HuH-7.5 (cell line): ENCODE results near the gene ZNF488.

Source experiments
- DNase-seq: peaks from one replicate; pipeline ENCODE4 v3.0.0; 2011; ENCODE audit warnings: low spot score

The ZNF488 gene

GRCh38 chr10:47381427-47382379, 2.4 kb downstream of the ZNF488 start:
- no peak for DNase-seq

DNA sequence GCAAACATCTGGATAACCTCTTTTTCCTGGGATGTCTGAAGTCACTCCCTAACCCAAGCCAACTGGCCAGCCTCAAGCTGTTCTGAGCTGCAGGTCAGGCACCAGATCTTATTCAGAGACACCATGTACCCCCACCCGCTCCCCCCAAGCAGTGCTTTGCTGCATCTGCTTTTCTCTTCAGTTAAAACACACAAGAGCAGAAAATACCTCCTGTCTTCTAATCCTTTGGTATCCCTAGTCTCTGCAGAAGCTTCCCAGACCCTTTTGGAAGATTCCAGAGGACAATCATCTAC, 3.0 kb downstream of the ZNF488 start:
- no peak for DNase-seq

DNA sequence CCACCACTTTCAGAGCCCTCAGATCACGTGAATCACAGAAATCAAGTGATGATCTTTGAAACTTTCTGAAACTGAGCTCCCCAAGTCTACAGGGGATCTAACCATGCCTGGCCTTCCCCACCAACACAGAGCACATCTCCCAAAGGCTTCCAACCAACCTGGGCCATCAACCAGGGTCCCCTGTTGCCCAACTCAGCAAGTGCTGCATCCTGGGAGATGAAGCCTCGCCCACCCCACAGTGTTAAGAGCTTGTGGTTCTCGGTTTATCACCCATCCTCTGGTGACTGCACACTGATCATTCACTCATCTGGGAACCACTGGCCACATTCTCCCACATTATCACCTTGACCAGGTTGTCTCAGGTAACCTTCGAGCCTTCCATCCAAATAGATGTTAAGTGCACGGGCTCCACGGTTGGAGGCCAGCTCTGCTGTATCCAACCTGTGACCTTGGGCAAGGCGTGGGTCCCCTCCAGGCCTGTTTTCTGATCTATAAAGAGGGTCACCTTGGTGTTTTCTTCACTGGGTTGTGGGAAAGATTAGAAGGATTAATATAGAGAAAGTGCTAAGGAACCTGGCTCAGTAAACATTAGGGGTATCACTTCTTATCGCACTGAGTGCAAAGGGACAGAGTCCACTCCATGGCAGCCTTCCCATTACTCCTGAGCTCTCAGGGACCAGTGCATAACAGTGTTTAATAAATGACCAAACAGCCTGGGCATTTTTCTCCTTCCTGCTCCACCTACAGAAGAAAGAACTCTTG, 3.6 kb downstream of the ZNF488 start:
- DNase-seq = peak; percentile 25

DNA sequence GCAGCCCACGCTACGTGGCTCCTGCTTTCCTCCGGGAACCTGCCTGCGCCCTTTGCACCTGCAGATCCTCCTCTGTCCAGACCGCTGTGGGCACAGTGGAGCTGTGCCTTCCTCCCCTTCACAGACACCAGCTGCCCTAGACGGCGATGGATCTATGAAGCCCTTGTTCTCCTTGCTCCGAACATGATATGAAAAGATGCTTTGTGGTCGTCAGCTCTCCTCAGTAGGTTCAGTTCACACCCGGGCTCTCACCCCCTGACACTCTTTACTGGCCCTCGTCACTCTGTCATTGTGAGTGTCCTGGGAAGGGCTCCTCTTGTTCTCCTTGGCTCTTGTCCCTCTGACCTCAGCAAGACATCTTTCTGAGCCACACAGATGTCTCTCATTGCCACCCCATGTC, 4.2 kb downstream of the ZNF488 start:
- no peak for DNase-seq

- no peak for DNase-seq
Observed at GRCh38 chr10:47379445-47379785, 4.7 kb downstream of the ZNF488 start.

DNA sequence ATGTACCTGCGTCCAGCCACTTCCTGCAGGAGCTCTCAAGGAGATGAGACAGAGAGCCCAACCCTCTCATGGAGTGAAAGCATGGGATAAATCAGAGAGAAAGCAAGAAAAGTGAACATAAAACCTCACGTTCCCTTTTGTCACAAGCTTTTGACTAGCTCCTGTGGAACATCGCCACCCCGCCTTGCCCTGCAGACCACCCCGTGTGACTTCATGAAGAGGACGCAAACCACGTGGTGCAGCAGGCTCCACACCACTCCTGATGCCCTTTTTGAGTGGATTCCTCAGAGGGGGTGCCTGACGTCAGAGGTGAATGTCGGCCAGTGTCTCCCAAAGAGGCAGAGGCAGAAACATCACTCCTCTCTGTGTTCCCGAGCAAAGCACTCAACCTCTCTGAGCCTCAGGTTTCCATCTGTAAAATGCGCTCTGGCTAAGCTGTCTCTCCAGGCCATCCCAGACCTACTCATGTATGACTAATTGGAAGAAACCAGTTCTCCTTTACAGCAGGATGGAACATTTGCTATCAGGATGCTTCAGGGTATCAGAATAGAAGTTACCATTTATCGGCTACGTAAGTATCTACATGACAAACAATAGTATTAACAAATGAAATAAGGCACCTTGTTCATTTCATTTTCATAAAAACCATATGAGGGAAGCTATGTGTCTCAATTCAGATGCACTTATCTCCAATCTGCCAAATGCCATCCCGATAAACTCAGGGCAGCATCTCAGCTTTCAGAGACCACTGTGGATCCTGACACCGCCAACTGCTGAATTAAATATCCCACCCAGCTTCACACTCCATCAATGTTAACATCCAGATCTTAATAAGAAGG, 5.3 kb downstream of the ZNF488 start:
- no peak for DNase-seq

GRCh38 chr10:47378183-47378510, 5.9 kb downstream of the ZNF488 start:
- no peak for DNase-seq

DNA sequence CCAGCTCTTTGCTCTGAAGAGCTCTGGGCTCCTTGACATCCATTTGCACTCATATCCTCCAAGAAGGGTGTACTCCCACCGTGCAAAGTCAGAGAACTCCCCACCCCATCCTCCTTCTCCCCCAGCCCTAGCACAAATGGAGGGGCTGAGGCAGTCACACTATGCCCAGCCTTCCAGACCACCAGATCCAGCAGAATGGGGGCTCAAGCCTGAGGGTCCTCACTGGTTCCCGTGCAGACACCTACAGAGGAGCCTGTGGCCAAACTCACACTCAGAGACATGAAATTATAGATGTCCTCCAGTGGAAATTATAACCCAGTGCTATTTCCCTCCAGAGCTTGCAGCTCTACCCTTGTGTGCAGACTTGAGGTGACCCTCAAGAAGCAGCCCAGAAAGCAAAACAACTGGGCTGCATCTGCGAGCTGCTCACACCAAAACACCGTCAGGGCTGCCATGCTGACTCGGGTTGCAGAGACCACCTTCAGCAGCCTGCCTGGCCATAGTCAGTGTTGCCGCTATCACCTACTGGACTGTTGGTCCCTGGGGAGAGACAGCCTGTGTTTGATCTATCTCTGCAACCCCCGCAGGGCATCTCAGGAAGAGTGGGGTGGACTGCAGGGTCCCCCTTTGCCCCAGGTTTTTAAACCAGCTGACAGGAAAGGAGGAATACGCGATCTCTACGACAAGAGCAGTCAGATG, 7.4 kb downstream of the ZNF488 start:
- no peak for DNase-seq

GRCh38 chr10:47374611-47375536, 9.2 kb downstream of the ZNF488 start:
- no peak for DNase-seq

DNA sequence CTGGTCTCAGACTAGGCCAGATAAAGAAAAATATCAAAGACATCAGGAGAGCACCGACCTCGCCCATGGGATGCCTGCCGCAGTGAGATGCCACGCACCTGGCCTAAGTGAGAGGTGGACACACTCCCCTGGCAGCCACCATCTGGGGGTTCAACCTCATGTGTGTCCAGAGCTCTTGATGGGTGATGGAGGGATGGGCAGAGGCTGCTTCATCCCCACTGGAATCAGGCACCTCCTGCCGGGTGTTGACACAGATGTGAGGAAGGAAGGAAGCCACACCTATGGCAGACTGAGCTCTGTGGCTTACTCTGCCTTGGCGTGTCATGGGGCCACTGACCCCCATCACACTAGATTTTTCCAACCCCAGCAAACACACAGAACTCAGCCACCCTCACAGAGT, 11.4 kb downstream of the ZNF488 start:
- DNase-seq = no peak

GRCh38 chr10:47371629-47372485, 12.2 kb downstream of the ZNF488 start:
- DNase-seq = no peak

DNA sequence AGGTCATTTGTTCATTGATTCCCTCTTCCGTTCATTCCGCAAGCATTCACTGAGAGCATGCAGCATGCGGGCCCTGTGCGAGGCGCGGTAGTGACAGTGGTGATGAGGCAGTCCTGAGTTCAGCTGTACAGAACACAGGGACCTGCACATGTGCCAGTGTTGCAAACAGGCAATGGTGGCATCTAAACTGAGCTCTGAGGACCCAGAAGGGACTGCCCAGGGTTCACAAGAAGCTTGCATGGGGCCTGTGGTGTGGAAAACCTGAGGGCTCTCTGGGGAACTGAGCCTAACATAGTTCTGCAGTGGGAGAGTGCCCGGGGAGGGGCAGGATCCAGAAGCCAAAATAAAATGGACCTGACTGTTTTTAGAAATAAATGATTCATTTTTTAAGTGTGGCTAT, 13.2 kb downstream of the ZNF488 start:
- no peak for DNase-seq

DNA sequence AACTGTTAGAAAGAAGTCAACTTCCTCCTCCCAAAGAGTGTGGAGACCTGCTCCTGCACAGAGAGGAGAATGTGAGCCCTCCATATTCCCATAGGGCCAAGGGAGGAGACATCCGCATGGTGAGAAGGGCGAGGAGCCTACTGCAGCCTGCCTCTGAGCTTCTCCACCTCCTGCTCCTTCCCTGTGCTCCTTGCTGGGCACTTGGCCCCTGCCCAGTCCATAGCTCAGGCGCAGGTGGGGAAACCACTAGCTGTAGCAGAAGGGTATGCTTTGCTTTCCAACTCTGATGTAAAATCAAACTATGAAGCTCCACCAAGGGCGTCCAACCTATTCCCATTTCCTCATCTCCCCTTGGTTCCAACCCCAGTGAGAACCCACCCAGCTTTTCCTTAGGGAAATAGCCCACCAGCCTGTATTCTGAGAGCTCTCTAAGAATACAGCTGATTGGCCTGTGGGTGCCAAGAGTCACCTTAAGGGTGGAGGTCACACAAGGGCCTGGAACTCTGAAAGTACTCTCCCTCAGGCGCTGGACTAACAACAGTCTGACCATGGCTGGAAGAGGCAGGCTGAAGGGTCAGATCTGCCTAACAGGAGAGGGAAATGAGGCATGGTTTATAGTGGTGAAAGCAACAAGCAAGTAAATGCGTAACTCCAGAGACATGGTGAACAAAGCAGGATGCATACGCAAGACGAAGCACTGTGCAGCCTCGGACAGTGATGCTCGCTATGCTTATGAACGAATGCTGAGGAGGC, 13.9 kb downstream of the ZNF488 start:
- DNase-seq = no peak

DNA sequence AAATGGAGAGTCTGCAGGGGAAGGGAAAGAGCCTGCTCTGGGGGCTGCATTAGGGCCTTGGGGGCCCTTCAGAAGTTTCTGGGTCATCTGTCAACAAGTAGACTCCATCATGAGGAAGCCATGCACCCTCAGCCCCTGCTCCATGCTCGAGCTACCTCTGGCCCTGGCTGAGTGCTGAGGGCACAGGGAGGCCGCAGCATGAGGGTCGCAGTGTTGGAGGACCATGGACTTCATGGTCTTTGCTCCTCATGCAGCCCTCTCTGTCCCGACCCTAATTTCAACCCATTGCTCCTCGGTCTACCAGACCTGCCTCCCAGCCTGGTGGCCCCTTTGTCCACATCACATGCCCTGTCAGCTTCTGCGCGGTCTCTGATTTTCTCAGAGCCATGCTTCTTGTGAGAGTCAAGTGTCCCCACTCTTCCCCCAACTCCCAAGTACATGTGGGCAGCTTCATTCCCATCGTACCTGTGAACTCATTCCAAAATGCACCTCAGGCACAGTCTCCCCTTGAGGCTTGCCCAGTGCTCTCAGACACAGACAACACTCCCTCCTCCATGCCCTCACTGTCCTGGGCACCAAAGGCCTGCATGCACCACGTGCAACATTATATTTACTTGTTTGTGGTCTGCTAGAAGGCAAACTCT, 14.7 kb downstream of the ZNF488 start:
- DNase-seq = no peak

DNA sequence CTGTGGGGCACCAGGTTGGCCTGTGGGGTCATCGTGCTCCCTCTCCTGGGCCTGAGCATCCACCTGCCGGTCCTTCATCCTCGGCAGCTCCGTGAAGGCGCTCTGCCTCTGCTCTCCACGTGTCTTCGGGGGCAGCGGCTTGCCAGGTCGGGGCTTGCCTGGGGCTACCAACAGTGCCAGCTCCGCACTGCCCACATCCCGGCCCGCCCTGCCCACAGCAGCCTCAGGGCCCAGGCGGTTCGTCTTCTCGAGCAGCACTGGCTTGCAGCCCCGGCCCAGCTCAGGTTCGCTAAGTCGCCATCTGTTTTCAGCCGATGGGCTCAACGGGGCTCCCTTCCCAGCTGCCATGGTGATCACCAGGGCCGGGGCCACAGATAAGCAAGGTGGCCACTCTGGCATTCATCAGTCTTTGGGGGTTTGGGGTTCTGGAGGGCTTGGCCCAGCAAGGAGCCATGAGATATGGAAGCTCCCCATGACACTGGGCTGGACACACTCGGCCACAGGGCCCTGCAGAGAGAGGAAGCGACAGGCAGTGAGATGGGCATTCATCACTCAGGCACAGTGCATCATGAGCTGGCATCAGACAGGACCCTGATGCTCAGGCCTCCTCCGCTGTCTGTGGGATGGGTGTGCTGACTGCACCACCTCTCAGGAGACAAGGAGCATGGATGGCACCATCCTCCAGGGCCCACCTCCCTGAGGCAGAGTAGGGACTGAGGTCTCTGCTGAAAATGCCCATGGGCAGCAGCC, 15.5 kb downstream of the ZNF488 start:
- no peak for DNase-seq

- no peak for DNase-seq
Observed at GRCh38 chr10:47367646-47368045, 16.4 kb downstream of the ZNF488 start.

DNA sequence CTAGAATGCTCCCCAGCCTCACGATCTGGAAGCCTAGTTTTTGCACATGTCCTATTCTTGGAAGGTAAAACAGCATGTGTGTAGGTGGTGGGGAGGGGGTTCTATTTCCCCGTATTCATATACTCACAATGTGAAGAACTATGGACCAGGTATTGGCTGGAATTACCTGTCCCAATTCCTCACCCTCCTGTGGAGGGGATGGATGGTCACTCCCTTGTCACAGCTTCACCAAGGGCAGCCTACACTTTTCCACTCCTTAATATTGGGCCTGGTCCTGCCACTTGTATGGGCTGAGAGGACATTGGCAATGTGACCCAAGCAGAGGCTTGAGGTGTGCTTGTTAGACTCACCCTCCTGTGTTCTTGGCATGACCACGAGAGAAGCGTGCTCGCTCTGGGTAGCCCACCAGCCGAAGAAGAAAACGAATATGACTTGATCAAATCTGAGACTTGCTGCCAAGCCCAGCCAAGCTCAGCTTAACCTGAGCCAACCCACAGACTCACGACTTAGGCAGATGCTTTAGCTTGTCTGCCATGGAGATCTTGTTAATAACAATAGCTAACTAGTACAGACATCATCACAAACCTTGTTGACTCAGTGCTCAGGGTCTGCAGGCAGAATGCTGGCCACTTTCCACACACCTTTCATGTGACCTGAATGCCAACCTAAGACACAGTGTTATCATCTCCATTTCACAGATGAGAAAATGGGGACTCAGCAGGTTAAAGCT, 17.2 kb downstream of the ZNF488 start:
- no peak for DNase-seq
